HepG2 (cell line): Measurements from ENCODE around the gene DENND4B. TPM values are rescaled to one million over a fixed set of nuclear protein-coding genes. Genes with fewer than 3 reads are reported as not detected.

Experiments
- AHR ChIP-seq: IDR thresholded peaks from 2 replicates; pipeline ENCODE4 v1.6.1; 2018; ENCODE audit warnings: missing genetic modification reagents, missing compliant biosample characterization
- BORCS8-MEF2B ChIP-seq: sonication (generic); formaldehyde crosslinking; IDR thresholded peaks from 2 replicates; pipeline ENCODE4 v1.8.0; 2022; ENCODE audit warnings: mild to moderate bottlenecking, missing genetic modification reagents
- CCAR2 ChIP-seq: fragments of 200-400 bp; formaldehyde crosslinking; optimal IDR thresholded peaks from 2 replicates; pipeline ENCODE3; 2018; ENCODE audit warnings: low read depth, mild to moderate bottlenecking, low read length, moderate library complexity
- DMAP1 ChIP-seq: IDR thresholded peaks from 2 replicates; pipeline ENCODE4 v1.6.1; 2016
- FOXP1 ChIP-seq, 2 experiments: fragments of 450-650 bp in 1 of 2; IDR thresholded peaks; 2 replicates each; pipeline ENCODE4 v1.6.1; 2017 to 2018; ENCODE audit warnings: antibody characterized with exemption in 1 of 2
- HHEX ChIP-seq: IDR thresholded peaks from 2 replicates; pipeline ENCODE4 v1.6.1; 2016; ENCODE audit warnings: control low read depth
- HNRNPLL ChIP-seq: fragments of 200-400 bp; formaldehyde crosslinking; IDR thresholded peaks from 2 replicates; pipeline ENCODE4 v1.6.1; 2017; ENCODE audit warnings: mild to moderate bottlenecking, low read depth, low read length; ENCODE audit not compliant: poor library complexity, severe bottlenecking
- MAX ChIP-seq: IDR thresholded peaks from 2 replicates; pipeline ENCODE4 v1.6.1; 2012; ENCODE audit warnings: inconsistent platforms
- MIER2 ChIP-seq: IDR thresholded peaks from 2 replicates; pipeline ENCODE4 v1.6.1; 2016; ENCODE audit warnings: missing biosample characterization, missing genetic modification reagents
- NFKBIZ ChIP-seq: IDR thresholded peaks from 2 replicates; pipeline ENCODE4 v1.6.1; 2018; ENCODE audit warnings: missing genetic modification reagents, missing compliant biosample characterization
- PBX3 ChIP-seq: sonication (generic); formaldehyde crosslinking; IDR thresholded peaks from 2 replicates; pipeline ENCODE4 v1.8.1; 2023; ENCODE audit warnings: missing genetic modification reagents, inconsistent platforms, borderline replicate concordance
- PCBP2 ChIP-seq: fragments of 200-400 bp; formaldehyde crosslinking; optimal IDR thresholded peaks from 2 replicates; pipeline ENCODE3; 2018; ENCODE audit warnings: low read length, low read depth; ENCODE audit not compliant: poor library complexity, severe bottlenecking
- ZBTB38 ChIP-seq: sonication (generic); formaldehyde crosslinking; IDR thresholded peaks from 2 replicates; pipeline ENCODE4 v1.5.1; 2020; ENCODE audit warnings: mild to moderate bottlenecking, missing genetic modification reagents
- ZMYM3 ChIP-seq: sonication (generic); formaldehyde crosslinking; IDR thresholded peaks from 2 replicates; pipeline ENCODE4 v1.5.1; 2020; ENCODE audit warnings: mild to moderate bottlenecking, missing genetic modification reagents
- ZNF101 ChIP-seq: sonication (generic); formaldehyde crosslinking; IDR thresholded peaks from 2 replicates; pipeline ENCODE4 v1.4.0; 2020; ENCODE audit warnings: mild to moderate bottlenecking, low read depth, missing genetic modification reagents, borderline replicate concordance
- ZNF33B ChIP-seq: sonication (generic); formaldehyde crosslinking; IDR thresholded peaks from 2 replicates; pipeline ENCODE4 v1.5.1; 2020; ENCODE audit warnings: mild to moderate bottlenecking, missing genetic modification reagents
- ZNF510 ChIP-seq: sonication (generic); formaldehyde crosslinking; IDR thresholded peaks from 2 replicates; pipeline ENCODE4 v1.4.0; 2020; ENCODE audit warnings: low read depth, mild to moderate bottlenecking, missing genetic modification reagents
- ZNF605 ChIP-seq: sonication (generic); formaldehyde crosslinking; IDR thresholded peaks from 2 replicates; pipeline ENCODE4 v1.8.0; 2022; ENCODE audit warnings: mild to moderate bottlenecking, missing genetic modification reagents
- ZNF644 ChIP-seq: IDR thresholded peaks from 2 replicates; pipeline ENCODE4 v1.6.1; 2016; ENCODE audit warnings: low read depth
- ZSCAN22 ChIP-seq: sonication (generic); formaldehyde crosslinking; IDR thresholded peaks from 2 replicates; pipeline ENCODE4 v1.4.0; 2020; ENCODE audit warnings: mild to moderate bottlenecking, missing genetic modification reagents
- polyA plus RNA-seq, 8 experiments: library from polyadenylated mRNA; depleted of rRNA in 3 of 8; stranded (reverse) in 7 of 8; unstranded in 1 of 8; fragments of >200 nt; fragmentation: Illumina TruSeq in 4 of 8; extraction: Trizol in 4 of 8; gene quantifications; 2 replicates each; pipeline versions ENCODE4 v1.2.1 to v1.2.3, GENCODE V29; 2011 to 2016; ENCODE audit warnings: low read depth in 4 of 8, missing spikeins in 1 of 8, mixed read lengths in 1 of 8; ENCODE audit not compliant: insufficient read depth in 1 of 8
- total RNA-seq, 5 experiments: library from RNA; depleted of rRNA; stranded (reverse); fragments of >200 nt; fragmentation: Illumina TruSeq; extraction: Trizol; gene quantifications; 2 replicates each; pipeline ENCODE4 v1.2.3, GENCODE V29; 2016; ENCODE audit warnings: low read depth in 1 of 5
- TF ChIP-seq, protein P1 (sequence below): sonication (generic); formaldehyde crosslinking; conservative IDR thresholded peaks from 2 replicates; pipeline ENCODE4 v1.5.0; 2020; ENCODE audit warnings: missing genetic modification reagents
- TF ChIP-seq, protein P2 (sequence below): sonication (generic); formaldehyde crosslinking; IDR thresholded peaks from 2 replicates; pipeline ENCODE4 v1.5.0; 2020; ENCODE audit warnings: missing genetic modification reagents
- TF ChIP-seq, protein P3 (sequence below): sonication (generic); formaldehyde crosslinking; IDR thresholded peaks from 2 replicates; pipeline ENCODE4 v1.4.0; 2020; ENCODE audit warnings: missing genetic modification reagents

The DENND4B gene
- total and polyA plus RNA-seq, 2 of the 13 experiments (the other 11 are each of a cell fraction or from before 2014, with no cell fraction given), result 15.1 to 20.3 TPM

DNA sequence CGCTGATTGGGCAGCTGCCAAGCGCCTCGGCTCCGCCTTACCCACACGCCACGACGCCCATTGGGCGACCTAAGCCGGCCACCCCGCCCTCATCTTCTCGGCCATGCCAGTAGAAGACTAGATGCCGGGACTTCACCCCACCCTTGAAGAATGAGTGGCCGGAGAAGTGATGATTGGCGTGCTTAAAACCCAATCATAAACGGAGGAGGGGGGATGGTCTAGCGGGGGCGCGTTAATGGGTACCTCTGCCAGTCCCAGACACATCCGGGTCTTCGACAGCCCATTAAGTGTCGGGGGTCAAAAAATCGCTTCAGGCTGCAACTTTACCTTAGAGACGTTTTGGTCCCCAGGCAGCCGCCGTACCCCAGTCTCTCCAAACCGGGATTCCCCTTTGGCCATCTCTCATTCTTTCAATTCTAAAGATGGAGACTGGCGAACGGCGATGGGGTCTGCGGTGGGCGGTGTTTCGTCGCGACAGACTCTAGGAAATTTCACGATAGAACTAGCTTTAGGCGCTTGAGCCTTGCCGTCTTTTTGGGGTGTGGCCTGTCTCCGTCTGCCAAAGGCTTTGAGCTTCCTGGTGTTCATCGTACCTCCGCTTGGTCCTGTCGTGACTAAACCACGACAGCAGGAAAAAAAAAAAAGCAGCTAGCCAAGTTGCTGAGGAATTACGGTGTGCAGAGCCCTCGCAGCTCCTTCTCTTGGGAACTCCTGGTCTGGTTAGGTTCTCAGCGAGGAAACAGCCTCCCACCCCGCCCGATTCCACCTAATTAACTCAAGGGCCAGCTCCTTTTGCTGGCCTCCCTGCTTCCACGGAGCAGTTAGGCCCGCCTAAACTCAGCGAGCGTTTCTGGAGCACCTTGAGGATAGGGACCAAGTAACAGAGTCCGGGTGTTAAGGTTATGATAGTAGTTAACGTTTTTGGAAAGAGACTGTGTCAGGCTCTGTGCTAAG is 23.3 kb downstream of the DENND4B start, which contains the start of gene GATAD2B (continued):
- TF ChIP-seq DMAP1, result peak; percentile 64; the same call in 1 of the 2 replicates
- TF ChIP-seq NFKBIZ (CRISPR knock-in tag), result no peak
- no peak for TF ChIP-seq HNRNPLL
- TF ChIP-seq, protein P1, sequence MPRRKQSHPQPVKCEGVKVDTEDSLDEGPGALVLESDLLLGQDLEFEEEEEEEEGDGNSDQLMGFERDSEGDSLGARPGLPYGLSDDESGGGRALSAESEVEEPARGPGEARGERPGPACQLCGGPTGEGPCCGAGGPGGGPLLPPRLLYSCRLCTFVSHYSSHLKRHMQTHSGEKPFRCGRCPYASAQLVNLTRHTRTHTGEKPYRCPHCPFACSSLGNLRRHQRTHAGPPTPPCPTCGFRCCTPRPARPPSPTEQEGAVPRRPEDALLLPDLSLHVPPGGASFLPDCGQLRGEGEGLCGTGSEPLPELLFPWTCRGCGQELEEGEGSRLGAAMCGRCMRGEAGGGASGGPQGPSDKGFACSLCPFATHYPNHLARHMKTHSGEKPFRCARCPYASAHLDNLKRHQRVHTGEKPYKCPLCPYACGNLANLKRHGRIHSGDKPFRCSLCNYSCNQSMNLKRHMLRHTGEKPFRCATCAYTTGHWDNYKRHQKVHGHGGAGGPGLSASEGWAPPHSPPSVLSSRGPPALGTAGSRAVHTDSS (CRISPR knock-in tag), result no peak
- no peak for TF ChIP-seq PCBP2
- TF ChIP-seq ZMYM3 (CRISPR knock-in tag), result no peak
- TF ChIP-seq BORCS8-MEF2B (CRISPR knock-in tag), result no peak
- TF ChIP-seq MAX, result peak; percentile 9; the same call in 1 of the 2 replicates
- TF ChIP-seq, protein P2, sequence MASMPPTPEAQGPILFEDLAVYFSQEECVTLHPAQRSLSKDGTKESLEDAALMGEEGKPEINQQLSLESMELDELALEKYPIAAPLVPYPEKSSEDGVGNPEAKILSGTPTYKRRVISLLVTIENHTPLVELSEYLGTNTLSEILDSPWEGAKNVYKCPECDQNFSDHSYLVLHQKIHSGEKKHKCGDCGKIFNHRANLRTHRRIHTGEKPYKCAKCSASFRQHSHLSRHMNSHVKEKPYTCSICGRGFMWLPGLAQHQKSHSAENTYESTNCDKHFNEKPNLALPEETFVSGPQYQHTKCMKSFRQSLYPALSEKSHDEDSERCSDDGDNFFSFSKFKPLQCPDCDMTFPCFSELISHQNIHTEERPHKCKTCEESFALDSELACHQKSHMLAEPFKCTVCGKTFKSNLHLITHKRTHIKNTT (CRISPR knock-in tag), result no peak
- TF ChIP-seq ZNF101, result no peak
- no peak for TF ChIP-seq AHR
- TF ChIP-seq ZBTB38 (CRISPR knock-in tag), result no peak
- TF ChIP-seq ZNF644 (CRISPR knock-in tag), result no peak
- peak; percentile 77 for TF ChIP-seq ZNF605
- TF ChIP-seq, protein P3, sequence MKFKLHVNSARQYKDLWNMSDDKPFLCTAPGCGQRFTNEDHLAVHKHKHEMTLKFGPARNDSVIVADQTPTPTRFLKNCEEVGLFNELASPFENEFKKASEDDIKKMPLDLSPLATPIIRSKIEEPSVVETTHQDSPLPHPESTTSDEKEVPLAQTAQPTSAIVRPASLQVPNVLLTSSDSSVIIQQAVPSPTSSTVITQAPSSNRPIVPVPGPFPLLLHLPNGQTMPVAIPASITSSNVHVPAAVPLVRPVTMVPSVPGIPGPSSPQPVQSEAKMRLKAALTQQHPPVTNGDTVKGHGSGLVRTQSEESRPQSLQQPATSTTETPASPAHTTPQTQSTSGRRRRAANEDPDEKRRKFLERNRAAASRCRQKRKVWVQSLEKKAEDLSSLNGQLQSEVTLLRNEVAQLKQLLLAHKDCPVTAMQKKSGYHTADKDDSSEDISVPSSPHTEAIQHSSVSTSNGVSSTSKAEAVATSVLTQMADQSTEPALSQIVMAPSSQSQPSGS (CRISPR knock-in tag), result no peak
- no peak for TF ChIP-seq CCAR2
- no peak for TF ChIP-seq ZNF33B
- TF ChIP-seq HHEX (CRISPR knock-in tag), result no peak
- TF ChIP-seq FOXP1 (IDR thresholded peaks at IDR 0.05), result no peak
- no peak for TF ChIP-seq FOXP1 (CRISPR knock-in tag; IDR thresholded peaks at IDR 0.05)
- no peak for TF ChIP-seq ZSCAN22 (CRISPR knock-in tag)
- TF ChIP-seq ZNF510 (CRISPR knock-in tag), result peak; percentile 69; the same call in 1 of the 2 replicates
- no peak for TF ChIP-seq PBX3 (CRISPR knock-in tag)
- TF ChIP-seq MIER2, result no peak
